Right forelimb (tissue), 1 donor: Measurements from ENCODE around the gene LRBA.
"Not testable (repeated sequence)": the region's sequence is repeated elsewhere in the genome, so short reads cannot be mapped to it uniquely, and the experiment has no call there.

Experiments
- DNase-seq: peaks from one replicate; pipeline ENCODE4 v3.0.0-alpha.2; 2018

Gene LRBA

DNA sequence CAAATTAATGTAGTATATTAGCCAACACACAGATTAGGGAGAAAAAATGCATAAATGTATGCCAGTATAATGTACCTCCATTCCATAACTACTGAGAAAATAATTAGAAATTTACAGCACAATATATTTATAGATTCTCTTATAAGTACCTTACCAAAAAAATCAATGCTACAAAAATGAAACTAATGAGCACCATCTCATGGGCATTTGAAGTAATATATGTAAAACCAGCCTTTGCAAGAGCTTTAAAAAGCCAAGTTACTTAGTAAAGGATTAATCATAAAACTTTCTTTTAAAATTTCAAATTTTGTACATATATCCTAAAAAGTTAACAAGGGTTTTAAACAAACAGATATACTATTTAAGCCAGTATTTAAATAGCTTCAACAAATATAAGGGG lies 43.2 kb downstream of the LRBA start:
- DNase-seq = no peak

DNA sequence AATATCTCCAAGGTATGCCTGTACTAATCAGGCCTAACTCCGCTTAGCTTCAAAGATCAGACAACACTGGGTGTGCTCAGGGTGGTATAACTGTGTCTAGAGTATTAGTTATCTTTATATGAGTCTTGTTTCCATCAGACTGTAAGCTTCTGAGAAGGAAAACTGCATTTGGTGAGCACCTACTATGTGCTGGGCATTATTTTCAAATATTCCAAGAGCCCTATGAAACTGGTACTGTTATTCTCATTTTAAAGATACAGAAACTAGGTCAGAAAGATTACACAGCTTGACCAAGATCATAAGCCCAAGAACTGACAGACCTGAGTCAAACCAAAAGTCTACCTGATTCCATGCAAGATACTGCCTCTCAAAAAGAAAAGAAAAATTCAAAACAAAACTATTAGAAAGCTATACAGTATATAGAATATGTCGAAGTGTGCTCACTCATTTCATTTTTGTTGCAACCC lies 44.4 kb downstream of the LRBA start:
- no peak for DNase-seq

GRCh38 chr4:150964754-150965153 lies 50.3 kb downstream of the LRBA start:
- no peak for DNase-seq

DNA sequence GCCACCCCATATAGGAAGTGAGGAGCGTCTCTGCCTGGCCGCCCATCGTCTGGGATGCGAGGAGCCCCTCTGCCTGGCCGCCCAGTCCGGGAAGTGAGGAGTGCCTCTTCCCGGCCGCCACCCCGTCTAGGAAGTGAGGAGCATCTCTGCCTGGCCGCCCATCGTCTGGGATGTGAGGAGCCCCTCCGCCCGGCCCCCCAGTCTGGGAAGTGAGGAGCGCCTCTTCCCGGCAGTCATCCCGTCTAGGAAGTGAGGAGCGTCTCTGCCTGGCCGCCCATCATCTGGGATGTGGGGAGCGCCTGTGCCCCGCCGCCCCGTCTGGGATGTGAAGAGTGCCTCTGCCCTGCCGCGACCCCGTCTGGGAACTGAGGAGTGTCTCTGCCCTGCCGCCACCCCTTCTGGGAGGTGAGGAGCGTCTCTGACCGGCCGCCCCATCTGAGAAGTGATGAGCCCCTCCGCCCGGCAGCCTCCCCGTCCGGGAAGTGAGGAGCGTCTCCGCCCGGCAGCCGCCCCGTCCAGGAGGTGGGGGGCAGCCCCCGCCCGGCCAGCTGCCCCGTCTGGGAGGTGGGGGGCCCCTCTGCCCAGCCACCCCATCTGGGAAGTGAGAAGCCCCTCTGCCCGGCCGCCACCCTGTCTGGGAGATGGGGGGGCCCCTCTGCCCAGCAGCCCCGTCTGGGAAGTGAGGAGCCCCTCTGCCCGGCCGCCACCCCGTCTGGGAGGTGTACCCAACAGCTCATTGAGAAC lies 51.3 kb downstream of the LRBA start:
- not testable (repeated sequence) for DNase-seq

DNA sequence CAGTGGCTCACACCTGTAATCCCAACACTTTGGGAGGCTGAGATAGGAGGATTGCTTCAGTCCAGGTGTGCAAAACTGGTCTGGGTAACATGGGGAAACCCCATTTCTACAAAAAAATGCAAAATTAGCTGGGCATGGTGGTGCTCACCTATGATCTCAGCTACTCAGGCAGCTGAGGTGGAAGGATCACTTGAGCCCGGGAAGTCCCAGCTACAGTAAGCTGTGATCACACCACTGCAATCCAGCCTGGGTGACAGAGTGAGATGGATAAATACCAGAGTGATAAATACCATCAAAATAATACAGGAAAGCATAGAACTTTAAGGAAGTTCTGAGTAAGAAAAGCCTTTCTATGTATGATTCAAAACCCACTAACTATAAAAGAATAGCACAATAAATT lies 52.8 kb downstream of the LRBA start:
- DNase-seq = no peak

GRCh38 chr4:150961566-150961965 lies 53.5 kb downstream of the LRBA start:
- no peak for DNase-seq

GRCh38 chr4:150960818-150961217 lies 54.3 kb downstream of the LRBA start:
- DNase-seq = no peak

DNA sequence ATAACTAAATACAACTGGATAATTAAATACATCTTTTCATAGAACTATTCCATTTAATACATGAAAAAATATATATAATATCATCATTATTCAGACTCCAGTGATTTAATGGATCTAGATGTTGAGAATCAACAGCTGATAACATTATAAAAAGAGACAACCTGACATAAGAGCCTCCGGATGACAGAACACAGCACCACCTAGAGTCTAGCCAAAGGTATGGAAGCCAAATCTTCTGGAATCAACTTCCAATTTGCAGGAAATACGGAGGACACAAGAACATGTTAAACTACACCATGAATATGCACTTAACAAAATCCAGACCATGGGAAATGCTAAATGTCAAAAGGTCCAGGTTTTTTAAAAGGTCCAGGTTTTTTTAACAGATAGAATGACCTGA lies 55.0 kb downstream of the LRBA start:
- DNase-seq = no peak

DNA sequence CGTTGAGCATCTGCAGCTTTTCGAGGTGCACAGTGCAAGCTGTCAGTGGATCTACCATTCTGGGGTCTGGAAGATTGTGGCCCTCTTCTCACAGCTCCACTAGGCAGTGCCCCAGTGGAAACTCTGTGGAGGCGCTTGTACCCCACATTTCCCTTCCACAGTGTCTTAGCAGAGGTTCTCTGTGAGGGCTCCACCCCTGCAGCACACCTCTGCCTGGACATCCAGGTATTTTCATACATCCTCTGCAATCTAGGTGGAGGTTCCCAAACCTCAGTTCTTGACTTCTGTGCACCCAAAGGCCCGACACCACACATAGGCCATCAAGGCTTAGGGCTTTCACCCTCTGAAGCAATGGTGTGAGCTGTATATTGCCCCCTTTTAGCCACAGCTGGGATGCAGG lies 57.1 kb downstream of the LRBA start:
- not testable (repeated sequence) for DNase-seq

GRCh38 chr4:150957095-150957494 lies 58.0 kb downstream of the LRBA start:
- not testable (repeated sequence) for DNase-seq

DNA sequence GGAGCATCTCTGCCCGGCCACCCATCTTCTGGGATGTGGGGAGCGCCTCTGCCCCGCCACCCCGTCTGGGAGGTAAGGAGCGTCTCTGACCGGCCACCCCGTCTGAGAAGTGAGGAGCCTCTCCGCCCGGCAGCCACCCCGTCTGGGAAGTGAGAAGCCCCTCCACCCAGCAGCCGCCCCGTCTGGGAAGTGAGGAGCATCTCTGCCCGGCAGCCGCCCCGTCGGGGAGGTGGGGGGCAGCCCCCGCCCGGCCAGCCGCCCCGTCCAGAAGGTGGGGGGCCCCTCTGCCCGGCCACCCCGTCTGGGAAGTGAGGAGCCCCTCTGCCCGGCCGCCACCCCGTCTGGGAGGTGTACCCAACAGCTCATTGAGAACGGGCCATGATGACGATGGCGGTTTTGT lies 61.2 kb downstream of the LRBA start:
- DNase-seq = not testable (repeated sequence)

- DNase-seq = no peak
Measured at GRCh38 chr4:150952167-150952845, 62.8 kb downstream of the LRBA start.

GRCh38 chr4:150950657-150951288 lies 64.3 kb downstream of the LRBA start:
- DNase-seq = no peak

- DNase-seq = no peak
Measured at GRCh38 chr4:150949943-150950342, 65.1 kb downstream of the LRBA start.

- no peak for DNase-seq
Measured at GRCh38 chr4:150949342-150949741, 65.7 kb downstream of the LRBA start.

DNA sequence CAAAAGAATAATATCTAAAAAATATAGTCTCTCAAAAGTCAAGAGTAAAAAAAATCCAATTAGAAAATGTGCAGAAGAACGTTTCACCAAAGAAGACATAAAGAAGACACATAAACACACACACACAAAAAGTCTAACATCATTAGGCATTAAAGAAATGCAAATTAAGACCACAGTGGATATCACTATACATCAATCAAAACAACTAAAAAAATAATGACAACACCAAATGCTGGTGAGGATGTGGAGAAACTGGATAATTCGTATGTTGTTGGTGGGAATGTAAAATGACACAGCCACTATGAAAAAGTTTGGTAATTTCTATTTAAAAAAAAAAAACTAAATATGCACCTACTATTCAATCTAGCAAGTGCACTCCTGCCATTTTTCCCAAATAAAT lies 66.4 kb downstream of the LRBA start:
- no peak for DNase-seq

DNA sequence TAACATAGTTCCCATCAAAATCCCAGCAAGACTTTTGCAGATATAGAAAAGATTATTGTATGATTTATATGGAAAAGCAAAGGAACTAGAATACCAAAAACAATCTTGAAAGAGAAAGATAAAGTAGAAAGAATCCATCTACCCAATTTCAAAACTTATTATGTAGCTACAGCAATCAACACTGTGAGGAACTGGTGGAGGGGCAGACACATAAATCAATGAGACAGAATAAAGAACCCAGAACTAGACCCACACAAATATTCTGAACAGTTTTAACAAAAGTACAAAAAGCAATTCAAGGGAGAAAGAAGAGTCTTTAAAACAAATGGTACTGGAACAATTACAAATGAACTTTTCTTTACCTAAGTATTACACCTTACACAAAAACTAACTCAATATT lies 67.0 kb downstream of the LRBA start:
- DNase-seq = no peak

DNA sequence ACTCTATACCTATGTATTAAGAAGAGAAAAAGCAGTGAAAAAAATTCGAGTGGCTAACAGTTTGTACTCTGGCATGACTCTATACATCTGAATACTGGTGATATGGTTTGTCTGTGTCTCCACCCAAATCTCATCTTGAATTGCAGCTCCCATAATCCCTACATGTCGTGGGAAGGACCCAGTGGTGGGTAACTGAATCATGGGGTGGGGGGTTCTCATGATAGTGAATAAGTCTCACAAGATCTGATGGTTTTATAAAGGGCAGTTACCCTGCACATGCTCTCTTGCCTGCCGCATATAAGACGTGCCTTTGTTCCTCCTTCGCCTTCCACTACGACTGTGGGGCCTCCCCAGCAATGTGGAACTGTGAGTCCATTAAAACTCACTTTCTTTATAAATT lies 70.4 kb downstream of the LRBA start:
- DNase-seq = no peak

- no peak for DNase-seq
Measured at GRCh38 chr4:150943818-150944217, 71.3 kb downstream of the LRBA start.

DNA sequence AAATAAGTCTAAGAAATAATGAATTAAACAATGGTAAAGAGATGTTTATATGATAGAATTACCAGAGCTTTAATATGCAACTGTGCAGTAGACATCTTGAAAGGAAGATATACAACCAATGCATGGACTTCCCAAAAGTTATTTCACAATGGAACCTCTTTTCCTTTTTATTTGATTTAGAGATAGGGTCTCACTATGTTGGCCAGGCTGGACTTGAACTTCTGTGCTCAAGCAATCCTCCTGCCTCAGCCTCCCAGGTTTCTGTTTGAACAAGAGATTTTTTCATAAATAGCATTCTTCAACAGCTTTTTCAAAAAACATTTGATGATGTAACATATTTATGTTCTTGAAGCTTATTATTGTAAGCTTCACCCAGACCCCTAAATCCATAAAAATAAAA lies 72.0 kb downstream of the LRBA start:
- no peak for DNase-seq

- DNase-seq = no peak
Measured at GRCh38 chr4:150942539-150942938, 72.5 kb downstream of the LRBA start.

DNA sequence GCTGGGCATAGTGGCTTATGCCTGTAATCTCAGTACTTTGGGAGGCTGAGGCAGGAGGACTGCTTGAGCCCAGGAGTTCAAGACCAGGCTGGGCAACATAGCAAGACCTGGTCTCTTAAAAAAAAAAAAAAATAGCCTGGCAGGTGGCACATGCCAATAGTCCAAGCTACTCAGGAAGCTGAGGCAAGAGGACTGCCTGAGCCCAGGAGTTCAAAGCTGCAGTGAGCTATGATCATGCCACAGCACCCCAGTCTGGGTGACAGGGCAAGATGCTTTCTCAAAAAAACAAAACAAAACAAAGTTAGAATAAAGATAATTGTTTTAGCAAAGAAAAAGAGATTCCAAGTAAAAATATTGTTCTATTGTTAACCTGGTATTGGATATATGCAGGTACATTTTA lies 75.0 kb downstream of the LRBA start:
- no peak for DNase-seq

- no peak for DNase-seq
Measured at GRCh38 chr4:150939530-150939929, 75.6 kb downstream of the LRBA start.

- no peak for DNase-seq
Measured at GRCh38 chr4:150938873-150939499, 76.1 kb downstream of the LRBA start.
